Stimulated activated CD4-positive, alpha-beta T cell treated with anti-CD3 and anti-CD28 coated beads, Interleukin-15, amount 100 ng/mL, for 24 hours (primary cell): ENCODE results near the gene GAA.

Source experiments
- DNase-seq: peaks from one replicate; pipeline ENCODE4 v3.0.0-alpha.2; 2020

The GAA gene

DNA sequence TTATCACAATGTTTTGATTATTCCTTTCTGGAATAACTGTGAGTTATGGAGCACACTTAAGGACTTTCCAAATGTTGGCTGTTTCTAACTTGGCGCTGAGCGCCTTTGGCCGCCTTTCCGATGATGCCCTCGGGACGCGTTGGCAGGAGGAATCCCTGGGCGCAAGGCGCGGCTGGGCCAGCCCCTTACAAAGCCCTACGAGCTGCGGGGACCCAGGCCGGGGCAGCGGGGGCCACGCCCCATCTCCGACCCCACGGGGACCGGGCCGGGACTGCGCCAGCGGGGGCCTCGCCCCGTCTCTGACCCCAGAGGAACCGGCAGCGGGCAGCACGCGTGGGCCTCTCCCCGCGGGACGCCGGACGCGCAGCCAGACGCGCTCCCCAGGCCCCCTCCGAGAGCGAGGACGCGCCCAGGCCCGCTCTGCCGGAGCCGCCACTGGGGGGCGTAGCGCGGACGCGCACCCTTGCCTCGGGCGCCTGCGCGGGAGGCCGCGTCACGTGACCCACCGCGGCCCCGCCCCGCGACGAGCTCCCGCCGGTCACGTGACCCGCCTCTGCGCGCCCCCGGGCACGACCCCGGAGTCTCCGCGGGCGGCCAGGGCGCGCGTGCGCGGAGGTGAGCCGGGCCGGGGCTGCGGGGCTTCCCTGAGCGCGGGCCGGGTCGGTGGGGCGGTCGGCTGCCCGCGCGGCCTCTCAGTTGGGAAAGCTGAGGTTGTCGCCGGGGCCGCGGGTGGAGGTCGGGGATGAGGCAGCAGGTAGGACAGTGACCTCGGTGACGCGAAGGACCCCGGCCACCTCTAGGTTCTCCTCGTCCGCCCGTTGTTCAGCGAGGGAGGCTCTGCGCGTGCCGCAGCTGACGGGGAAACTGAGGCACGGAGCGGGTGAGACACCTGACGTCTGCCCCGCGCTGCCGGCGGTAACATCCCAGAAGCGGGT is at the start of gene GAA:
Gene GAA (plus strand): TSS at position 571 of the 935 bp plus-strand sequence. CDS start 3,006 bp downstream, outside the sequence.
- DNase-seq: peak; percentile 89

DNA sequence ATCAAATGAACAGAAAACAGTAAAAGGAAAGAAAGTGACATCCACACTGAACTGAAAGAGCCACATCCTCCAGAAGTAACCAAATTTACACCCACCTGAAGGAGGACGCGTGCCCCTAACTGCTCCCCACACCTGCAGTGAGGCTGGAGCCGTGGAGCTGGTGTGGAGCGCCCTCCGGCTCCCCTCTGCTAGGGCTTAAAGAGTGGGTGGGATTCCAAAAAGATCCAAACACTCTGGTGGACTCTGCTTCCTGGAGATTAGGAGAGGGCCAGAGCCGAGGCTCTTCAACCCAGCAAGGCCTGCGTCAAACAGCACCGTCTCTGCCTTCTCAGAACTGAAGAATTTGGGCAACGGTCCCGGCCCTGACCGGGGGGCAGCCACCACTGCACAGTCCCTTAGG is 49.7 kb upstream of the GAA start:
- no peak for DNase-seq

DNA sequence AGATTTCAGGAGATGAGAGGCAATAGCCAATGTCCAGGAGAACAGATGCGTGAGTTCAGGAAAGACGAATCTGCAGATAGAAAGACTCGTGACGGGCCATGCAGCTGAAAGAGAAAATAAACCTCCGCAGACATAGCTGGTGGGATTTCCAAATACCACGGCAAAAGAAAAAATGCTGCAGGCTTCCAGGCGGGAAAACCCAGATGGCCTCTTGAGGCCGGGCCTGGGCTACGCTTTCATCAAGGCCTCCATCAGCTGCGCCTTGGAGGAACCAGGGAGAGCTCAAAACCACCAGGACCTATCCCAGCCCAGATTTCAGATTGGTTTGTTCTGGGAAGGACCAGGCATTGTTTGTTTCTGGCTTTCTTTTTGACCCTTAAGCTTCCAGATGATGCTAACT is 48.3 kb upstream of the GAA start:
- DNase-seq: no peak

DNA sequence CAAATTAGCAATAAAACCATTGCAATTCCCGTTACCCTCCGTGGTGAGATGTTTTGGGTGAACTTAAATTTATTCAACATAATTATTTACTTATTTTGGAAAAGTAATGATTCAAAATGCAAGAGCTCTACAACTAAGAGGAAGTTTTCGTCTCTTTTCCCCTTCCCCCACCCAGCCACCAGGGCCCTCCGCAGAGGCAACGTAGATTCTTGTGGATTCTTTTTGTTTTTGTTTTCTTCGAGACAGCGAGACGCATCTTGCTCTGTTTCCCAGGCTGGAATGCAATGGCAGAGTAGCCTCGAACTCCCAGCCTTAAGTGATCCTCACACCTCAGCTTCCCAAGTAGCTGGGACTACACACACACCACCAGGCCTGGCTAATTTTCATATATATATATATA is 45.8 kb upstream of the GAA start:
- no peak for DNase-seq

DNA sequence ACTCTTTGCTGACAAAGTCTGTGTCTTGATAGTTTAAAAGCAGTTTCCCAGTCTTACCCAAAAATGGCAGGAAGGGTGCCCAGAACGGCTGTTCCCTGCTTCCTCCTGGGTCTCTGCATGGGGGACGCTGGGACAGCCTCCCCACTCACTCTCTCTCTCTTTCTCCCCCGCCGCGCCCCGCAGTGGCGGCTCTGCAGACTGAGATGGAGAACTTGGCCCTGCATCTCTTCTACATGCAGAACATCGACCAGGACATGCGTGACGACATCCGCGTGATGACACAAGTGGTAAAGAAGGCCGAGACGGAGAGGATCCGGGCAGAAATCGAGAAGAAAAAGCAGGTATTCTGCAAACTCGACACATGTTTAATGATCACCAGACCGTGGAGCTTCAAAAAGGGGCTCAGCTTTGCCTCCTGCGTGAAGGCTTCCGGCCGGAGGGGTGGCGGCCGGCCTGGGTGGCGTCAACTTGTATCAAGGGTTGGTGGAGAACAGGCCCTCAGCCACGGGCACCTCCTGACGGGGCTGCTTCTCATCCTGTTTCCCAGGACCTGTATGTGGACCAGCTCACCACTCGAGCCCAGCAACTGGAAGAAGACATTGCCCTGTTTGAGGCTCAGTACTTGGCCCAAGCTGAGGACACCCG is 42.9 kb upstream of the GAA start:
- DNase-seq: no peak

DNA sequence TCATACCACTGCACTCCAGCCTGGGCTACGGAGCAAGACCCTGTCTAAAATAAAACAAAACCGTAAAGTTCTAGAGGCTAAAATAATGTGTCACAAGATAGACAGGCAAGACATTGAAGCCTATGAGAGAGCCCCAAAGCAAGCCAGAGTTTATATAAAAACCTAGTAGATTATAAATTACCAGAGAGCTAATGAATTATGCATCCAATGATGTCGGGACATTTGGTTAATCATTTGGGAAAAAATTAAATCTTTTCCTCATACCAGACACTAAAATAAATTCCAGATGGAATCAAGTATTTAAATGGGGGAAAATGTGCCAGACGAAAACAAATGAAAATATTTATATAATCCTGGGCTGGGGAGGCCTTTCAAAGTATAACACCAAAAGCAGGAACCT is 40.7 kb upstream of the GAA start:
- no peak for DNase-seq

DNA sequence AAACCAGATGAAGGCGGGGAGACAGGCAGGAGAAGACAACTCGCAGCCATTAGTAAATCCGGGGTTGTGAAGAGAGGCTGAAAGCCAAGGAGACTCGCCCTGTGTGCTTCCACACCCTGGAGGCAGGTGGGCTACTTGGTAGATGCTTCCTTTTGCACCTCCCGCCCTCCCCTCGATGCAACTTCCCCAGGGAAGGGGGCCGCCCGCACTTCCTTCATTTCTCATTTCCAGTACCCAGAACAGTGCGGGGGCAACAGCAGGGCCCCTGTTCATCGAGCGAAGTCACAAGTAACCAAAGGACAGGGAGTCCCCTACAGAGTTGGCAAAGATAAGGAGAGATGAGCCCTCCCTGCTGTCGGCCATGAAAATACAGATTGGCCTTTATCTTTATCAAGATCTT is 40.0 kb upstream of the GAA start:
- DNase-seq: no peak

DNA sequence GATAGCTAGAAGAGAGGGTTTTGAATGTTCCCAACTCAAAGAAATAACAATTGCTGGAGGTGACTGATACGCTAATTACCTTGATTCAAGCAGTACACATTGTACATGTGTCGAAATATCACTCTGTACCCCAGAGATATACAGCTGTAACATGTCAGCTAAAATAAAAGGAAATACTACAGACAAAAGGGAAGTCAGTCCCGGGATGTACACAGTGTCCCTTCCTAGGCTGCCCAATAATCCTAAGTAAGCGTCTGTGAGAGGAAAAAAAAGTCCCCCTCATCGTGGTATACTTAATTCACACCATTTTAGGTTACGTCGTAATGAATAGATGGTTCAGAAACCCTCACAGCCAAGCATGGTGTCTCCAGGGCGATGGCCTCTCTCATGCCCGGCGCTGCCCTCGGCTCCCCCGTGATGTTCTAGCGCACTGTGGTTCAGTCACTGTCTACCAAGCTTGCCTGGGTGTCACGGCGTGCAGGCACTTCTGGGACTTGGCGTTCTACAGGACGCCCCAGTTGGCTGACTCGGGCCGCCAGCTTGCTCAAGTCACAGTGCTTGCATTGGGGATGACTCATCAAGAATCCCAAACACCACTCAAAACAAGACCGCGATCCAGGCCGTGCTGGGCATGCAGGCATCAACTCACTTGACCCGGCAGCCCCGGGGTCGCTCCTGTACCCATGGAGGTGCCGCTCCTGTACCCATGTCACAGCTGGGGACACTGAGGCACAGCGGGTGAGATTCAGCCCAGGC is 37.4 kb upstream of the GAA start:
- no peak for DNase-seq

DNA sequence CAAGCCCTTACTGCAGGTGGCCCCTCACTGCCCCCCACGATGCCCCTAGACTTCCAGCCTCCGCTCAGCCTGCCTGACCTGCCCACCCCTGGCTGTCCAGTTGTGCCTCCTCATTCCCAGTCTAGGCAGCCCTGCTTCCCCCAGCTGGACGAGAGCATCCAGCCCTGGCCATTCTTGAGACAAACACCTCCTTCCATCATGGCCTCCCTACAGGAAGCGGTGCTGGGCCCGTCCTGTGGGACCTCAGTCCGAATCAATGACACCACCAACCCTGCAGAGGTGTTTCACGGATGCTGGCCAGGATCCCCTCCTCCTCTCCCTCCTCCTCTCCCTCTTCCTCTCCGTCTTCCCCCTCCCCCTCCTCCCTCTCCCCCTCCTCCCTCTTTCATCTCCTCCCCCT is 36.7 kb upstream of the GAA start:
- no peak for DNase-seq

DNA sequence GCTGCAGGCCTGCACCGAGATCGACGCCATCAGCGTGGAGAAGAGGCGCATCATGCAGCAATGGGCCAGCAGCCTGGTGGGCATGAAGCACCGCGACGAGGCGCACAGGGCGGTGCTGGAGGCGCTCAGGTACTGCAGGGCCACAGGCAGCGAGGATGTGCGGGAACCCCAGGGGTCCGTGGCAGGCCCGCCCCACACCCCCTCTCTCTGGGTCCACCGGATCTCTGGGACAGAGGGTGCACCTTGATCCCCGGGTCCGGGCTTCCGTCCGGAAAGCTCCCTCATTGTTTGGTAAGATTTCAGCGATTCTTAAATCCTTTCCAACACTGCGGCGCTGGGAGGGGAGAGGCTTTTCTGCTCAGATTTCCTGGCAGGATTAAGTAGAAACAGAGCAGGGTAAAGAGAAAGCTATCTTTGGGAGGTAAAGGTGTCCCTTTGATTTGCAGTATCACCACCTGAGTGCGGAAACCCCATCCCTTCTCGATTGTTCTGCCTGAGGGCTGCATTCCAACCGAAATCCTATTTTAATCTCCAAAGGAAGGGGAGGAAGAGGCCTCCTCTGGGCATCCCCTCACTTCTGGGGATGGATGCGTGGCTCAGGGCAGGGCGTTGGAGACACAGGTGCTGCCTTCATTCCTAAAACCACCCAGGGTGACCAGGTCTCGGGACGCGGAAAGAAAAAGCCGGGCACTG is 35.8 kb upstream of the GAA start:
- no peak for DNase-seq

DNA sequence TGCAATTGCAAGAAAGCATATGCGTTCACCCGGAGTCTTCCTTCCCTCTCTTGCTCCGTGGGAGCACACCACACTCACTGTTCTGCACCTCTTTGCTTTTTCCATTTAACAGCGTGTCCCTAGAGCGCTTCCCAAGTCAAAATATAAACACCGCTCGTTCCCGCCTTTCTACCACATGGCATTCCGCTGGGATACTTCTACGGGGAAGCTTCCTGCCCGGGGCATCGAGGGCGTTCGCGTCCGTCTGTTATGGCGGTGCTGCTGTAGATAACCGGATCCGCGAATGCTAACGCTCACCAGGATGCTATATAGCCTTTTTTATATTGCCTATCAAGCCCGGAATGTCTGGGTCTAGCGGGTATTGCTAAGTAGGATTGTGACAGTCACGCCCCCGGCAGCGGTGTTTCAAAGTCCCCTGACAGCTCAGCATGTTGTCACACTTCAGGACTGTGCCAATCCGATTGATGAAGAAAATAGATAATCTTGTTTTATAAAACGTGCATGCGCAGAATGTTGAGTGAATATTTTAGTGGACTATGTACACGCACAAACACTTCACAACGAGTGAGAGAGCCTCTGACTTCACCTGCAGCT is 33.9 kb upstream of the GAA start:
- DNase-seq: no peak

DNA sequence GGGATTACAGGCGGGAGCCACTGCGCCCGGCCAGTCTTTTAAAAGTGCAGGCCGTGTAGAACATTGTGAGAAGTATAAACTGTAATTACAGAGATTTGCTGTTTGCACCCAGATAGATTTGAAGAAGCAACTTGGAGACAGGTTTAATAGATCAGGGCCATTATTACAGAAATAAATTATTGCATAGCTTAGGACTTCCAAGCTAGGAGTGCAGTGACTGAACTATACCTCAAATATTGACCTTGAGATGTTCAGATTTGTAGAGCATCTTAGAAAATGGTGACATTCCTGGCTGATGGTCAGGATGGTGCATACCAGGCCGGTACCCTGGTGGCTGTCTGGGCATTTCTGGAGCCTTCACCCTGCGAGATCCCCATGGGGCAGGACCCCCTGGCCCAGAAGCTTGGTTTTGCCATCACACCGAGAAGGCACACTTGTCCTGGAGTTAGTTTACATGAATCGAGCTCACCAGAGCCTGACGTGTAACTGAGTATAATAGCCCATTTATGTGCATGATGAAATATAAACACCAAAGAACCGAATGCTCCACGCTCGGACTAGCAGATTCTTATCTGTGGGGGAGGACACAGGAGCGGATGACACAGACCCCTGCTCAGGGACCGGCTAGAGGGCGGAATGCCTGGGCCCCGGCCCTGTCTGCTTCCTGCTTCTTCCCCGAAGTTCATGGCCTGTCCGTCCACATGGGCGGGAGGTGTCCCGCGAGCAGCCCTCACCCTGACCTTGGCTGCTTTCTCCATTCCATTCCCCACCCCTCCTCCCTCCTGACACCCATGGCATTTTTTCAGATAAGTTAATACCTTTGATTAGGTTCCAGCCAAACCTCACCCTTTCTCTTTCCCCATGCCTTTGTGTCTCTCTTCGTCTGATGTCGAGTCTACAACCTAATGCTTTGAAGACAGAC is 32.8 kb upstream of the GAA start:
- DNase-seq: no peak

DNA sequence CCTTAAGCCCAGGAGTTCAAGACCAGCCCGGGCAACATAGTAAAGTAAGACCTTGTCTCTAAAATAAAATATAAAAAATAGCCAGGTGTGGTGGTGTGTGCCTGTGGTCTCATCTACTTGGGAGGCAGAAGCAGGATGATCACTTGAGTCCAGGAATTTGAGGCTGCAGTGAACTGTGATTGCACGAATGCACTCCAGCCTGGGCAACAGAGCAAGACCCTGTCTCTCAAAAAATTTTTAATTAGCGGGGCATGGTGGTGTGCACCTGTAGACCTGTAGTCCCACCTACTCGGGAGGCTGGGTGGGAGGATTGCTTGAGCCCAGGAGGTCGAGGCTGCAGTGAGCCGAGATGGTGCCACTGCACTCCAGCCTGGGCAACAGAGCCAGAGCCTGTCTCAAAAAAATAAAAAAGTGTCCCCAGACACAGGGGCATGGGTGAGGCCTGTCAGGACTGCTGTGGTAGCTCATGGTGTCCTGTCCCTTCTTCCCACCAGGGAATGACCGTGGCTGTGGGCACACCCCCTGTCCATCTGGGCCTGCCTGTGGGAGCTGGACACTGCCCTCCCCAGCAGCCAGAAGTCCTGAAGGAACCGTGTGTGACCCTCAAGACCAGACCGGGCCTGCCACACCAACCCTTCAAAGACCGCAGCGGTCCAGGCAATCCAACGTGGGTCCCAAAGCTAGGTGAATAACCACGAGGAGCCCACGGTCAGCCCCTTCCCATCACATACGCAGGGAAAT is 30.8 kb upstream of the GAA start:
- no peak for DNase-seq

DNA sequence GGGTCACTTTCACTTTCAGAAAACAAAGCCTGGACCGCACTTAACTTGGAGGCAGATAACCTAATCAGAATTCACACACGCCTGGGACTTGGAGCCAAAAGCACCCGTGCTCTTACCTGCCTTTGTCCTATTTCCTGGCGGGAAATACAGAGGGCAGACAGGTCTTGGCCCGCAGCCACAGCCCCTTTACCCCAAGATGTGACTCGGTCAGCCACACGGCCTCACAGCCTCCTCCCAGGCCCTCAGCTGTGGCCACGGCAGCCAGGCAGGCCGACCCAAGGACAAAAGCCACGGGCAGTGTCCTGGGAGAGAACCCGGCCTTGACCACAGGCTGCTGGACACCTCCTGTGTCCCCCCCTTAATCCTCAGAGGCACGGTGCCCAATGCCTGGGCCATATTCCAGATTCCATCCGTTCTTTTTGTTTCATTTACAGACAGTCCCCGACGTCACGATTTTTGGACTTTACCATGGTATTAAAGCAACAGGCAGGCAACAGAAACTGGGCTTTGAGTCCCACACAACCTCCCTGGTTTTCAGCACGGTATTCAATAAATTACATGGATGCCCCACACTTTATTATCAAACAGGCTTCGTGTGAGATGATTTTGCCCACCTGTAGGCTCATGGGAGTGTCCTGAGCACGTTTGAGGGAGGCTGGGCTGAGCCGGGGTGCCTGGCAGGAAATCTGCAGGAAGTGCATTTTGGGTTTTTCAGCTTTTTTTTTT is 30.1 kb upstream of the GAA start:
- DNase-seq: no peak

DNA sequence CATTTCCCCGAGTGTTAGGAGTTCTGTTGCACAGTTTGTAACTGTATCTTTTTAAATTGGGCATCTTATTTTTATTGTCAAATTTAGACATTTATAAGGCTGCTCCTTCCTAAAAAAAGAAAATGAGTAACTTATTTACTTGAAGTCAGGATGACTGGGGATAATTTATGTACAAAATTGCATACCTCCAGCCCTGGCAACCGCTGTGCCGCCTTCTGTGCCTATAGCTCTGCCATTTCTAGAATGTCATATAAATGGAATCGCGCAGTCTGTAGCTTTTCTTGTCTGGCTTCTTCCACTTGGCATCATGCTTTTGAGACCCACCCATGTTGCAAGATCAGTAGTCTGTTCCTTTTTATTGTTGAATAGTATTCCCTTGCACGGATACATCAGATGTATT is 29.0 kb upstream of the GAA start:
- no peak for DNase-seq

DNA sequence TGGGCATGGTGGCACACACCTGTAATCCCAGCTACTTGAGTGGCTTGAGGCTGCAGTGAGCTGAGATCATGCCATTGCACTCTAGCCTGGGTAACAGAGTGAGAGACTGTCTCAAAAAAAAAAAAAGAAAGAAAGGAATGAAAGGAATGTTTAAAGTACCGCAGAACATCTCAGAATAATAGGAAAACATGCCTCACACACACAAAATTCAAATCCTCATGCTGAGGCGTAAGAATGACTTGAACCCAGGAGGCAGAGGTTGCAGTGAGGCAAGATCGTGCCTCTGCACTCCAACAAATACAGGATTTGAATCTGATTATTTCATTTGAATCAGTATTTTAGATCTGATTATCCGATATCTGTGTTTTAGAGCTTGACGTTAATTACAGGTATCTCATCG is 21.3 kb upstream of the GAA start:
- DNase-seq: no peak

DNA sequence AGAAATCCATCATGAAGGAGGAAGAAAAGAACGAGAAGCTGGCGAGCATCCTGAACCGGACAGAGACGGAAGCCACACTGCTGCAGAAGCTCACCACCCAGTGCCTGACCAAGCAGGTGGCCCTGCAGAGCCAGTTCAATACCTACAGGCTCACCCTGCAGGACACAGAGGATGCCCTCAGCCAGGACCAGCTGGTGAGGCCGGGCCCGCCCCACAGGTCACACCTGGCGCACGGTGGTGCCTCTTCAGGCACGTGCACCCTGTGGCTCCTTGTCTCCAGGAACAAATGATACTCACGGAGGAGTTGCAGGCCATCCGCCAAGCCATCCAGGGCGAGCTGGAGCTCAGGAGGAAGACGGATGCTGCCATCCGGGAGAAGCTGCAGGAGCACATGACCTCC is 19.8 kb upstream of the GAA start:
- no peak for DNase-seq

DNA sequence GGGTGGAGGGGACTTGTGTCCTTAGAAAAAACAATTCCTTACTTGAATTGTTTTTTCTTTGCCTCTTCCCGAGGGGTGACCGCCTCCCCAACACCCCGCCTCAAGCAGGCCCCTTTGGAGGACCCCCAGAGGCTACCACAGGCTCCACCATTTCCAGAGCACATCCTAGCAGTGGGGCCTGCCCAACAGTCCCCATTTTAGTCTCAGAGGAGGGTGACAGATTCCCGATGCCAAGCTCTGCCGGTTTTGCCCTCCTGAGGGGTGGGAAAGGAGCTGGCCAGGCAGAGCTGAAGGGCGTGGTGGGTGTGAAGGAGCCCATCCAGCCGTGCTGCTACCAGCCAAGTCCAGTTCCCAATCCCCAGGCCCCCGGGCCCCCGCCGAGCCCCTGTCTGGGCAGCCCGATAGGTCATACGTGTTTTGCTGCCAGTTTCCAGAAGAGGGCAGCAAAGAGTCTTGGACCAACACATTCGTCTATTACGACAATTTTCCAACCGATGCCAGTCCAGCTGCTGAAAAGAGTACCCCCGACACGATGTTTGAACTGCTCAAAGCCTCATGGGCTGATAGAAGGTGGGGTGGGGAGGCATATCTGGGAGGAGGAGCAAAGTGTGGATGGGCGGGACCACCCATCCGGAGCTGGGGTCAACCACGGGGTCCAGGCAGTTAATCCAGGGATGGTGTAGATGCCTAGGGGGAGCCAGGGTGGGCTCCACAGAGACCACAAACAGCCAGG is 18.8 kb upstream of the GAA start:
- DNase-seq: peak; percentile 74

DNA sequence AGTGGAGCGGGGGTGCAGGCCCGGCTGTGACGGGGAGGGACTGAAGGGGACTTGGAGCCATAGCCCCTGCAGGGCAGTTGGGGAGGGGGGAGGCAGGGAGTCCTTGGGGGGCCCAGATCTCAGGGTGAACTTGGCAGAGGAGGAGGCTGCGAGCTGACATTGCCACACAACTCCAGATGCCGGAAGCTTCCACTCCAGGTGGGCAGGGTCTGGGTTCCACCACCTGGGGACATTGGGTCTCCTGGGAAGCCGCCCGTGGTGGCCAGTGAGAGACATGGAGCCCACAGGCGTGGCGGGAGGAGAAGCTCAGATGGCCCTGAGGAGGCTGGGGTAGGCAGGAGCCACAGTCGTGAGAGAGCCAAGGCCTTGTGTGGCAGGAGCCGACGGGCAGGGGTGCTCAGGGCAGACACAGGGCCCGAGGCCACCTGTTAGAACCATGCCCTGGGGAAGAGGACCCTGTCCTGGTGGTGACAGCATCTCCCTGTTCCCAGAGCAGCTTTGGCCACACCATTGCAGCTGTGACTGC is 18.2 kb upstream of the GAA start:
- DNase-seq: no peak
